Inflammatory macrophage (primary cell): Measurements from ENCODE around the gene SLC4A1AP.
"Not testable (repeated sequence)": the region's sequence is repeated elsewhere in the genome, so short reads cannot be mapped to it uniquely, and the experiment has no call there.

Experiments
- DNase-seq, 2 donors: peaks; one replicate each; pipeline ENCODE4 v3.0.0-alpha.2; 2020 to 2022

Gene SLC4A1AP

DNA sequence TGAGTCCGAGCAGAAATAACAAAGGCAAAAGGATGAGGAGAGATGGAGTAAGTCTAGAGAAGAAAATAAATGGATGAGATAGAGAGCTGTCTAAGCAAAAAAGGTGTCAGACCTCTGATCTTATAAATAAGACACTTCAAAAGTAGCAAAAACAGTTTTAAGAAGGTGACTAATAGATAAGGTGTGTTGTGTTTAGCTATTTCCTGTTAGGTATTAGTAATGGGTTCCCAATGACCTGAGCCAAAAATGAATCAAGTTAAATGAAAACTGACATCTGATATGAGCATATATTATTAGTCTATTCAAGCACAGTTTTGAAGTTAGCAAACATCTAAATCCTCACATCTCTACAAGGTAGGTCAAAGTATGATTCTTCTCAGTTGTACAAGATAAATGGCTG is 10.9 kb upstream of the SLC4A1AP start:
- DNase-seq: no peak

DNA sequence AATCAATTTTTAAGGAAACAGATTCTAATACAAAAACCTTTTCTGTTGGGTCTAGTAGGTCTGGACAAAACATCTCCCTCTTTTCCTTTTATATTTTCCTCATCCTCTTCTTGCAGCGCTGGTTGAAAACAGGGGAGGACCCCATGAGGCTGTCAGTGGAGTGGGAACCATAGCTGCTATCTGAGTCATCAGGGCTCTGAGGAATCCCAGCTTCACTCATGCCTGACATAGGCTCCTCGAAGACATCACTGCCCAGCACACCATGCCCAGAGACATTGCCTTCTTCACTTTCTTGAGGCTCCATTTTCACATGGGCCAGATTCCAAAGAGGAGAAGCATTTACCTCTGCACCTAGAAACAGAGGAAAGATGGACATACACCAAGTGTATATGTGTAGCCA is 10.3 kb upstream of the SLC4A1AP start:
- DNase-seq: no peak

DNA sequence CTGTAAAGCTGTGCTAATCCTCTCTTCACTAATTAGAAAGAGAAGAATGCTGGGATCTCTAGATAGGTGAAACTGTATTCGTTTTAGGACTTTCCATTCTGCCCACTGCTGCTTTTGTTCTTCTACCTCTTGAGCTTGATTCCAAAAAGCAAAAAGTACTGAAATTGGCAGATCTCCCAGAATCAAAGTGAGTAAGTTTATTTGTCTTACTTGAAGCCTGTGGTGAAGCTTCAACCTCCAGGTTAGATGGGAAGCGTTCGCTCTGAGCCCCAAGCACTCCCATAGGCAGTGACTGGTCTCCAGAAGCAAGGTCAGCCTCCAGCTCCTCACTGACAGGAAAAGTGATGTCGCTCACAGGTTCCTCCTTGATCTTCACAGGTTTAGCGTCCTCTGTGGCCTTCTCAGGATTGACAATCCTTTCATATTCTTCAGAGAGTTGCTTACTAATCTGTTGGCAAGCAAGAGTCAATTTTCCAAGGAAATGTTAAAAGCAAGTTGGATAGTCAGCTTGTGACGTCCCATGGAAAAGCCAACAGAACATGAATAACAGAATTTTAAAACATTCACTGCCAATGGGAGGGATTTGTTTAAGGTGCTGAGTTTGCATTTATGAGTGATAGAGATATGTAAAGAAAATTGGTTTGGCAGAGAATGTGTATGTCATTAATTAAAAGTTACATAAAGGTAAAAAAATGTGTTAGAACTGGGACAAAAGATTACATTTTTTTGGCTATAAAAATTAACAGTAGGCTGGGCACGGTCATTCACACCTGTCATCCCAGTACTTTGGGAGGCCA is 8.3 kb upstream of the SLC4A1AP start:
- DNase-seq: no peak

DNA sequence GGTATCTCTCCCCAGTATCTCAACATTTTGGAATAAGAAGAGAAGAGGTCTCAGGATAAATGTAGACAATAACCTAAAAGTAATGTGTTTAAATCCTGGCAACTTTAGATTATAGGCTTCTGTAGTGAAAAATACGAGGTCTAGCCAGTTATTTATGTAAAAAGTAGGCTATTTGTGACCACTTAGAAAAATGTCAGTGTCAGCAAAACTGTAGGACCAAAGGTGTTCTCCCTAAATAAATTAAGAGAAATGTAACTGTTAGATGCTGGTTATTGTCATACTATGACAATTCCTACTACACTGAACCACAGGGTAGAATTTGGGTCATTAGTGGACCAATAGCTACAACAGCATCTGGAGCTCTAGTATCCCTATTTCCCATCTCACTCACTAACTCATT is 2.3 kb upstream of the SLC4A1AP start:
- DNase-seq: no peak

DNA sequence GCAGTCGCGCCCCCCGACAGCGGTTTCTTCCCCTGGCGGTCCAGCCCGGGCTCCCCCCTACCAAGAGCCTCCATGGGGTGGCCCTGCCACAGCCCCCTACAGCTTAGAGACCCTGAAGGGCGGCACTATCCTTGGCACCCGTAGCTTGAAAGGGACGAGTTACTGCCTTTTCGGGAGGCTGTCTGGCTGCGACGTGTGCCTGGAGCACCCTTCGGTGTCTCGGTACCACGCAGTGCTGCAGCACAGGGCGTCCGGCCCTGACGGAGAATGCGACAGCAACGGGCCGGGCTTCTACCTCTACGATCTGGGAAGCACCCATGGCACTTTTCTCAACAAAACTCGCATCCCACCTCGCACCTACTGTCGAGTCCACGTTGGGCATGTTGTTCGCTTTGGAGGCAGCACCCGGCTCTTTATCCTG is 475 bp downstream of the SLC4A1AP start:
- DNase-seq: peak in 1 of 2 donors; percentile 13

DNA sequence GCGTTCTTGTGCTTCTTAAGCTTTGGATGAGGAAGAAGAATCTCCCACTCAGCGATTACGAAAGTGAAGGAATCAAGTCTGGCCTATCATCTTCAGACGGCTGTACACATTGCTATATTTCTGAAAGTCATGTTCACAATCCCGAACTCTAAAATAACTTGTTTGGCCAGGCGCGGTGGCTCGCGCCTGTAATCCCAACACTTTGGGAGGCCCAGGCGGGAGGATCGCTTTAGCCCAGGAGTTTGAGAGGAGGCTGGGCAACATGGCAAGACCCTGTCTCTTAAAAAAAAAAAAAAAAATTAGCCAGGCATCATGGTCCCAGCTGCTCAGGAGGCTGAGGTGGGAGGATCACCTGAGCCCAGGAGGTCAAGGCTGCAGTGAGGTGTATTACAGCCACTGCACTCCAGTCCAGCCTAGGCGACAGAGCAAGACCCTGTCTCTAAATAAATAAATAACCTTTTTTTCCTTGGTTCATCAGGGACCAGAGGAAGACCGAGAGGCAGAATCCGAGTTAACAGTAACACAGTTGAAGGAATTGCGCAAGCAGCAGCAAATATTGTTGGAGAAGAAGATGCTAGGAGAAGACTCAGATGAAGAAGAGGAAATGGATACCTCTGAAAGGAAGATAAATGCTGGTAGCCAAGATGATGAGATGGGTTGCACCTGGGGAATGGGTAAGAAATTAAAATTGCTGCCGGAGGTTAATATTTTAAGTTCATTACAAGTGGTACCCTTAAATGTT is 1.1 kb downstream of the SLC4A1AP start:
- DNase-seq: peak; percentile 42 to 52

DNA sequence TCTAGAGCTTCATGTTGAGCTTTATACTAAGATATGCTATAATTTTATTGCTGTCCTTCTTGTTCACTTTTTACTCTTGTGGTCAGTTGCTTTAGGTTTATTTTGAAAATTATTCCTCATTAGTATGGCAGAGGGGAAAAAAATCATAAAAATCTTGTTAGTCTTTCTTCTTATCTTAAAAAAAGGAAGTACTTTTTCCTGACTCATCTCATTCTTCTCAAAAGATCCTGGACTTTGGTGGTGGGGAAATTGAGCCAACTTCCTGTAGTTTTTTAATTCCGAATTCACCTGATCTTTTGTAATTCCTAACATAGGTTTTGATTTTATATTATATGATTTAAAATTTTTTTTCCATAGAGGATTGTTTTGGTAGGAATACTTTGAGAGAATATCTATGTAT is 3.8 kb downstream of the SLC4A1AP start:
- peak; percentile 12 to 43 for DNase-seq

DNA sequence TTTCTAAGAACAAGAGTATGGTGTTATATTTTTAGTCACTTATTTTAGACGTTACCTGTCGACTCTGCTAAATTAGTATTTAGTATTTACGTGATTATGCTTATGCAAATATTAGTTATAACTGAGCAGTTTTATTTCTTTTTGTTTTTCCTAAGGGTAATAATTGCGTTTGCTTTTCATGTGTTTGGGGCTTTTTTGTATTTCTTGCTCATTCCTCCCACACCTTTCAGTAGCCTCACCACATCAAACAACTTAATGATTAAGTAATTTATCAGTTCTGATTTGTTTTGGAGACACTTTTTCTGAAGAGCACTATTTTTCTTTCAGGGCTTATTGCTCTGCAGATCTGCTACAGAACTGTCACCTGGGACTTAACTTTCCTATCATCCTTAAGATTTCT is 7.5 kb downstream of the SLC4A1AP start:
- no peak for DNase-seq

DNA sequence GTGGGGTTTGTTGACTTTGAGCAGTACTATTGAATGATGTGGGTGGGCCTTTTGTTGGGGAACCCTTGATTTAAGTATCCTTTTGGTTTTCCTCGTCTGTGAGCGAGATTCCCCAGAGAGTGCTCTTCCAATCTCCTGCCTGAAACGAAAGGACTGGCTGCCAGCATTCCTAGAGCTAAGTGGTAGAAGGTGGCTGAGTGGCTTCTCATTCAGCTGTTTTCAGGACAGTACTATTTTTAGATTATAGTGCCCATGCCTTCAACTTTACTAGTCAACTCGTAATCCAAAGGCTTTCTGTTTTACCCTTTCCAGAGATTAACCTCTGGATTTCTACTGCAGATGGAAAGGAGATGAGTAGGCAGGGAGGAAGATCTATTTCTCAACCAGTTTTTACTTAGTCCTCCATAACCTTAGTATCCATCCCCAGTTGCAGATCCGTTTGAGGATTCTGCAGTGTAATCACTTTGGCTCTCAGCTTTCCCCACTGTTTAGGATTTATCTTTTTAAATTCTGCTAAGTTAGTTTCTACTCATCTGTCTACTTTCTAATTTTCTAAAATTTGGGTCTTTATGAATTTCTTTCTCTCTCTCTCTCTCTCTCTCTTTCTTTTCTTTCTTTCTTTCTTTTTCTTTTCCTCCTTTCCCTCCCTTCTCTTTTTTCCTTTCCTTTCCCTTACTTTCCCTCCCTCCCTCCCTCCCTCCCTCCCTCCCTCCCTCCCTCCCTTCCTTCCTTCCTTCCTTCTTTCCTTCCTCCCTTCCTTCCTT is 9.2 kb downstream of the SLC4A1AP start:
- DNase-seq: no peak

DNA sequence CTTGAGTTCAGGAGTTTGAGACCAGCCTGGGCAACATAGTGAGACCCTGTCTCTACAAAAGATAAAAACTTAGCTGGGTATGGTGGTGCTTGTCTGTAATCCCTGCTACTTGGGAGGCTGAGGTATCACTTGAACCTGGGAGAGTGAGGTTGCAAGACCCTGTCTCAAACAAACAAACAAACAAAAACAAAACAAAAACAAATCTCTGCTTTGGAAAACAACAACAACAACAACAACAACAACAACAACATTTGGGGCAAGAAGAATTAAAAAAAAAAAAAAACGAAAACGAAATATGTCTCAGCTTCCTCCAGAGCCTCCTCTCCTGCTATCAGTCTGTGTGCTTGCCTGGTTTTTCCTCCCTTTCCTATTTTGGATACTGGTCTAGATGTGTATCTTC is 16.9 kb downstream of the SLC4A1AP start:
- no peak for DNase-seq

DNA sequence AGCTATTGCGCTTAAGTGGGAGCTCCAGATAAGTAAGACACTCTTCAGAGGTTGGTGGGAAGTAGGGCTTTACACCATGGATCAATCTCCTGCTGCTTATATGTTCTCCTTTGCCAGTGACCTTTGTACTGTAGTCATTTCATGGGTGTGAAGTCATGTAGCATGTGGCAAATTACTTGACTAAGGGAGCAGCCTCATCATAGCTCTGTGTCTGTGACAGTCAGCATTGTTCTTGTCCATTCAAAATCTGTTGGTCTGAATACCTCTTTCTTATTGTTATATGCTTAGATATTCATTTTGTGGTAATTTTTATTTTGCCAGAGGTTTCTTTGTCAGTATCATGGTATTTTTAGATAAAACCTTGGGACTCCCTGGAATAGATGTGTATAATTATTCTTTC is 18.2 kb downstream of the SLC4A1AP start:
- DNase-seq: peak; percentile 50 to 66

DNA sequence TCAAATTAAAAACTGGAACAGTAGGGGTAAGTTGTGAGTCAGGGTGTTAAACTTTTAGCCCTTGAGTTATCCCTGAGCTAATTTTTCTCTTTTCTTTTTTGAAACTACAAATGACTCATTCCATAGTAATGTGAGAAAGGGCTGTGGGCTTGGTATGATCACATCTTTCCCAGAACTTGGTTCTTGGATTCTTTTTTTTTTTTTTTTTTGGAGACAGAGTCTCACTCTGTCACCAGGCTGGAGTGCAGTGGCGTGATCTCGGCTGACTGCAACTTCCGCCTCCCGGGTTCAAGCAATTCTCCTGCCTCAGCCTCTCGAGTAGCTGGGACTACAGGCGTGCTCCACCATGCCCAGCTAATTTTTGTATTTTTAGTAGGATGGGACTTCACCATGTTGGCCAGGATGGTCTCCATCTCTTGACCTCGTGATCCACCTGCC is 18.7 kb downstream of the SLC4A1AP start:
- DNase-seq: peak; percentile 52 to 60

DNA sequence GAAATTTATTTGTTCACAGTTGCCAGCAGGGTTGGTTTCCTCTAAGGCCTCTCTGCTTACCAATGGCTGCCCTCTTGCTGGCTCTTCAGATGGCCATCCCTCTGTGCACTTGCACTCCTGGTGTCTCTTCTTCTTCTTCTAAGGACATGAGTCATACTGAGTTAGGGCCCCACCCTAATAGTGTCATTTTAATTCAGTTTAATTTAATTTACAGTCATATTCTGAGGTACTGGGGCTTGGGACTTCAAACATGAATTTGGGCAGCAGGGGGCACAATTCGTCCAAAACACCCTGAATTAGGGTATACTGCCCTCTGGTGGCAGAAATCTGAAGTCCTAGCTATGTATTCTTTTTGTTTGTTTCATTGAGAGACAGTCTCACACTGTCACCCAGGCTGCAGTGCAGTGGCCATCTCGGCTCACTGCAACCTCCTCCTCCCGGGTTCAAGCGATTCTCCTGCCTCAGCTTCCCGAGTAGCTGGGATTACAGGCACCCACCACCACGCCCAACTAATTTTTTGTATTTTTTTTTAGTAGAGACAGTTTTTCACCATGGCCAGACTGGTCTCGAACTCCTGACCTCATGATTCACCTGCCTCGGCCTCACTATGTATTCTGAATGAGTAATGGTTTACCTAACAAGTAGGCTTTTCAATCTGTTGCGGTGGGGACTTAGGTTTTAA is 19.8 kb downstream of the SLC4A1AP start:
- peak; percentile 94 to 97 for DNase-seq

DNA sequence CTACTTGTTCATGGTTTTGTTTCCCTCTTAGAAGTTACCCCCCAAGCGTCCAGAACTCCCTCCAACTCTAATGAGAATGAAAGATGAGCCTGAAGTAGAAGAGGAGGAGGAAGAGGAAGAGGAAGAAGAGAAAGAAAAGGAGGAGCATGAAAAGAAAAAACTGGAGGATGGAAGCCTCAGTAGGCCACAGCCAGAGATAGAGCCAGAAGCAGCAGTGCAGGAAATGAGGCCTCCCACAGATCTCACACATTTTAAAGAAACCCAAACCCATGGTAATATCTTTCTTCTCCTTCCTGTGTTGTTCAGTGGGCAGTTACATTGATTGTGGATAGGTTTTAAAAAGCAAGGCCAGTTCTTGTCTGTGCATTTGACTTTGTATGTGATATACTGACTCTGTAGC is 21.3 kb downstream of the SLC4A1AP start:
- DNase-seq: not testable (repeated sequence)

DNA sequence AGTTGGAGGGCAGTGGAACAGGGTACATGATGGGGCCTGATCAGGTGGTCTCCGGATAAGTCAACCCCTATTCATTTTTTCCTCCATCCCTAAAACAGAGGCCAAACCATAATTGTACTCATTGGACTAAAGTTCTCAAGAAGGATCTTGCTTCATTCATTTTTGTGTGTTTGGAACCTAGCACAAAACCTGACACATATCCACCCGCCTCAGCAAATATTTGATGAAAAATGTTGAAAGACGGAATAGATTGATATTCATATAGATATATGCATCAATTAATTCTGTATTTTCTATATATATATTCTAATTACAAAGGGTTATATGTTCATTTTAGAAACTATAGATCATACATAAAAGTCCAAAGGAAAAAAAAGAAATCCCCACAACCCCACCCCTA is 21.9 kb downstream of the SLC4A1AP start:
- no peak for DNase-seq

DNA sequence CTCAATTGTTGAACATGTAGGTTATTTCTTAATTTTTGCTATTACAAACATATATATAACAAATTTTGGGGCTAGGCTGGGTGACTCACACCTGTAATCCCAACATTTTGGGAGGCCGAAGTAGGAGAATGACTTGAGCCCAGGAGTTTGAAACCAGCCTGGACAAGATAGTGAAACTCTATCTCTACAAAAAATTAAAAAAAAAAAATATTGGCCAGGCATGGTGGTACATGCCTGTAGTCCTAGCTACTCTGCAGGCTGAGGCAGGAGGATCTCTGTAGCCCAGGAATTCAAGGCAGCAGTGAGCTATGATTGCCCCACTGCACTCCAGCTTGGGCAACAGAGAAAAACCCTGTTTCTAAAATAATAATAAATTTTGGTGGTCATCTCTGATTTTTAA is 23.5 kb downstream of the SLC4A1AP start:
- no peak for DNase-seq

DNA sequence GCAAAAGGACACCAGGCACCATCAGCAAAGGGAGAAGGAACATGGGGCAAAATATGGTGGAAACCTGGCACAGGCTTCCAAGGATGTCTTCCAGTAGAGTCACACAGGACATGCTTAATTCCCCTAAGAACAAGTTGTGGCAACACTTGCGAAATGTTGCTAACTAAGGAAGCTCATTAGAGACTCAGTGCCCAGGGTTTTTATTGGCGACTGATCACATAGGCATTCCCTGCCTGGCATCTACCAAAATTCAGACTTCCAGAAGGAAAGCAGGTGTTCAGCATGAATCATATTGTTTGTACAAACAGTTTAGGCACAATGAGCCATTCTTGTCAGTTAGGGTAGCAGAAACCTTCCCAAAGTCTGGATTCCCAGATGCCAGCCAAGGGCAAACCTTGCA is 25.7 kb downstream of the SLC4A1AP start:
- DNase-seq: no peak

DNA sequence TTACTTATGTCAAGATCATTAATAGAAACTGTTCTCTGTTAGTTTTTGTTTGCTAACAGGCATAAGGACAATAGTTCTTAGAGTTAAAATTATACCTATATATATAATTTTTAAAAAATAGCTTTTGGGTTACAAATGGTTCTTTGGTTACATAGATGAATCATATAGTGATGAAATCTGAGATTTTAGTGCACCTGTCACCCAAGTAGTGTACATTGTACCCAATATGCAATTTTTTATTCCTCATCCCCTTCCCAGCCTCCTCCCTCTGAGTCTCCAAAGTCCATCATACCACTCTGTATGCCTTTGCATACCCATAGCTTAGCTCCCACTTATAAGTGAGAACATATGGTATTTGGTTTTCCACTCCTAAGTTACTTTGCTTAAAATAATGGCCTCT is 26.4 kb downstream of the SLC4A1AP start:
- no peak for DNase-seq

DNA sequence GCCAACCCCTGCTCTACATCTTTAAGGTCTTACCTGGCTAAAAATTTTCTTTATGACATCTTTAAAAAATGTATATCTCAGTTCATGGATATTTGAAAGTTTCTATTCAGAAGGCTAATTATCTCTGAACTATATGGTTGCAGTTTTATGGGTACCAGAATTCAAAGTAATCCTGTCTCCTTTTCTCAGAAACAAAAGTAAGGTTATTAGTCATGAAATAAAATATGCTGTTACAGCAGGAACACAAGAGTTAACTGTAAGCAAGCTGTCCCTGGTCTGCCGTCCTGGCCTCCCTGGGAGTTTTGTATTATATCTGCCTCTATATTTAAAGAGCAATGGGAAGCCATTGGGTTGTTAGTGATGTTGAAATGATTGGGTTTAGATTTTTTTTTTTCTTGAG is 34.0 kb downstream of the SLC4A1AP start:
- no peak for DNase-seq

DNA sequence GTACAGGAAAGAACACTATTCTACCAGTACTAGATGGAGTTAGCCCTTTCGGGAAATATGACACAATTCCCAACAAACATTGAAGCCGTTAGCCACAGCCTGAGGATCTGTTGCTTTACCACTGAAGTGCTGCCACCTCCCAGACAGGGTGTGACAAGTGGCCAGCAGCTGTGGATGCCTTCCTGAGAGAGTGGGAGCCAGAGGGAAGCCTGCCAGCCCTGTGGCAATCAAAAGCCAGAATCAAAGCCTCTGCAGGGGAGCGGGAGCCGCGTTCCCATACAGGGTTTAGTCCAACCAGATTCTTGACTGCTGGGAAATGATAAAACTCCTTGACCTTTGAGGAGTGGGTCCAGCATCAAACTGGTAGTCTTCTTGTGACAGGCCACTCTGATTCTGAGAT is 38.0 kb downstream of the SLC4A1AP start:
- DNase-seq: no peak

DNA sequence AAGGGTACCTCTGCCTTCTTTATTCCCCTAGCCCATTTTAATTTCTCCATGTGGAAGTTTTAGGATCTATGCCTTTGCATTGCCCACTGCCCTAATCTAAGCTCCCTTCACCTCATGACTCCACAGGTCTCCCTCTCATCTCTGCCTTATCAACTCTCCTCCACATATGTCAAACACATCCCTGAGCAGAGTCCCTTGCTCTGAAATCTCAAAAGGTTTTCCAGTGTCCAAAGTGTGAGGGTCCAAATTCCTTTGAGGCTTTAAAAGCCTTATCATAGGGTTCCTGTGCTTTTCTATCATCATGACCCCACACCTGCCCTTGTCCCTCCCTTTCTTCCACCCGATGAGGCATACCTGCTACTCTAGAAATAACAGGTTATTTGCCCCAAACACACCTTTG is 38.6 kb downstream of the SLC4A1AP start:
- no peak for DNase-seq

DNA sequence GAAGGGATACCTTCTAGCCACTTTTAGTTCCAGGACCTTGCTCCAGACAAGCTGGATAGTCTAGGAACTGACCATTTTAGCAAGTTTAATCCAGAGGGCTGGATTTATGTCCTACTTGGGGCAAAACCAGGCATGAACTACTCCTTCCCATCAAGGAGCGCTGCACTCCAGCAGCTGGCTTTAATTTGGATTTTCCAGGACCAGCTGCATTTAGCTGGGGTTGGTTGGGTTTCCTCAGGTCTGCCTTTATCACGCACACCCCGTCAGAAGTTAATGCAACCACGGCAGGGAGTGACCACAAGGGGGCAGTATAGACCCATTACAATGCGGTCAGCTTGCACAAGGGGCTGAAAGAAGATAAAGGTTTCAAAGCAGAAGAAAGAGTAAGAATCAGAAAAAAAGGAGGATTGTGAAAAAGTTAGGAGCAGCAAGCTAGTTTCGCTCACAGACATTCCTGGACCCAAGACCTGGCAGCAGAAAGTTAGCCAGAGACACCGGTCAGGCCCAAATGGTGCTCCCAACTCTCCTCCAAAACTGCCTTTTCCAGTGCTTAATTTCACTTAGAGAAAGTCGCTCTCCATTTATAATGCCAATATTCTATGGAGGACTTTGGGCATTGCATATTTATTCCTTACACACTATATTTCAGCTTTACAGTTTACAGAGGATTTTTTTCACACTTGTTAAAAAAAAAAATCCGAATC is 40.1 kb downstream of the SLC4A1AP start:
- peak; percentile 89 to 90 for DNase-seq
